ENCODE results near the gene ANKRD39. TPM values are rescaled to one million over a fixed set of nuclear protein-coding genes. Genes with fewer than 3 reads are reported as not detected.

The ANKRD39 gene
- total RNA-seq, 1 experiment from 2014 or later = 25.3 TPM

- peak; percentile 90 for TF ChIP-seq CTCF (conservative IDR thresholded peaks at IDR 0.05; ENCODE audit: low read depth, low read length)
- no peak for TF ChIP-seq EZH2 (IDR thresholded peaks at IDR 0.05; ENCODE audit: borderline replicate concordance, low read depth, low read length, poor library complexity, severe bottlenecking)
- peak overlapping the region; percentile 33 for H3K27ac ChIP-seq (ENCODE audit: low read depth, low read length, poor library complexity, severe bottlenecking)
- no TSS peak for BruUV-seq (replicated peaks)
- ChIA-PET POLR2A (ENCODE audit: low non-redundant PET) (no interaction called here), CTCF (no interaction called here)
- H3K4me3 ChIP-seq (ENCODE audit: low read depth, low read length, poor library complexity, severe bottlenecking) = no peak overlapping the region
- intact Hi-C loops (cut with micrococcal nuclease; ENCODE audit: unreplicated experiment) = no loop called here
- H3K27me3 ChIP-seq (replicated peaks; ENCODE audit: insufficient read depth, low read depth, low read length, poor library complexity) = no peaks in the 10 kb centered on the region
- peaks cover 3% of the 10 kb centered on the region for H3K4me1 ChIP-seq (ENCODE audit: insufficient read depth, low read length, poor library complexity, severe bottlenecking)
- no peaks in the 10 kb centered on the region for H3K9me3 ChIP-seq (ENCODE audit: low read depth, low read length, poor library complexity, severe bottlenecking)
- no peaks in the 10 kb centered on the region for H3K36me3 ChIP-seq (ENCODE audit: insufficient read depth, low read length, poor library complexity, severe bottlenecking)
- DNase-seq (ENCODE audit: low spot score) = peak; percentile 72
Measured at GRCh38 chr2:96801005-96801785, 56.6 kb downstream of the ANKRD39 start.

DNA sequence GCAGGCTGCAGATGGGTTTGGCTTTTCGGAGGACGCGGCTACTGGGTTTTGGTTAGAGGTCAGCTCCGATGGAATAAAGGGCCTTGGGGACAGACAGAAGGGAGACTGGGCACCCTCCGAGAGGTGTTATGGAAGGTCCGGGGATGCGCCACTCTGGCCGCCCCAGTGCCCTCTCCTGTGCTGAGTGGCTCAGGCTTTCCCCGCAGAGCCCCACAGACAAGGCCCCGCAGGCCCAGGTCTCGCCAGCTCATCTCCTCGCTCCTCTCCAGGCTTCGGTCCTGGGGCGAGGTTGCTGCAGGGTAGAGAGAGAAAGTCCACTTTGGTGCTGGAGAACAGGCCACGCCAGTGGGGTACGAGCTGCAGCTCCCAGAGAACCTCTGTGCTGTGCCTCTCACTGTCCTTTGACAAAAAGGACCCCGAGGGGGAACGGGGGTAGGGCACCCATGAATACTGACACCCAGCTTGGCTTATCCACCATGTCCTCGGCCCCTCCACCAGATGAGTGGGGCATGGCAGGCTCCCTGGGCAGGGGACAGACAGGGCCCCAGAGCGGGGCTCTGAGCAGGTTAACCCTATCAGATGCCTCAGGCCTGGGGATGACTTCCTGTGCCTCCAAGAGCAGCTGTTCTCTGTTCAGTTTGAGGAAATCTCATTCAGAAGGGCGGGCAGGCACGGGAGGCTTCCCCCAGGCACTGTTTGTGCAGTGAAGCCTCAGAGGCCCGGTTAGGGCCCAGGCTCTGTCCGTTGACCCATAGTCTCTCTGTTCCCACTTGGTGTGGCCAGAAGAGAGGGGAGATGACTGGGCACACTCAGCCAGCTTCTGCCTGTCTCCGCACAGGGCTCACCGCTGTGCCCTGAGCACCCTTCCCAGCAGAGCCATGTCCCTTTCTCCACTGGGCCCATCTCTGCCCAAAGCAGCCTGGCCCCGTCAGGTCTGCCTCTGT, 57.5 kb downstream of the ANKRD39 start:
- no peaks in the 10 kb centered on the region for H3K4me1 ChIP-seq (ENCODE audit: insufficient read depth, low read length, poor library complexity, severe bottlenecking)
- H3K9me3 ChIP-seq (ENCODE audit: low read depth, low read length, poor library complexity, severe bottlenecking) = no peaks in the 10 kb centered on the region
- CTCF ChIA-PET = no interaction called here
- no peaks in the 10 kb centered on the region for H3K27me3 ChIP-seq (replicated peaks; ENCODE audit: insufficient read depth, low read depth, low read length, poor library complexity)
- intact Hi-C loops (cut with micrococcal nuclease; ENCODE audit: unreplicated experiment) = no loop called here
- no peak for TF ChIP-seq EZH2 (IDR thresholded peaks at IDR 0.05; ENCODE audit: borderline replicate concordance, low read depth, low read length, poor library complexity, severe bottlenecking)
- H3K27ac ChIP-seq (ENCODE audit: low read depth, low read length, poor library complexity, severe bottlenecking) = peak overlapping the region; percentile 19
- no TSS peak for BruUV-seq (replicated peaks)
- no peak for DNase-seq (ENCODE audit: low spot score)
- H3K4me3 ChIP-seq (ENCODE audit: low read depth, low read length, poor library complexity, severe bottlenecking) = no peak overlapping the region
- H3K36me3 ChIP-seq (ENCODE audit: insufficient read depth, low read length, poor library complexity, severe bottlenecking) = no peaks in the 10 kb centered on the region
- POLR2A ChIA-PET (ENCODE audit: low non-redundant PET) = no interaction called here

DNA sequence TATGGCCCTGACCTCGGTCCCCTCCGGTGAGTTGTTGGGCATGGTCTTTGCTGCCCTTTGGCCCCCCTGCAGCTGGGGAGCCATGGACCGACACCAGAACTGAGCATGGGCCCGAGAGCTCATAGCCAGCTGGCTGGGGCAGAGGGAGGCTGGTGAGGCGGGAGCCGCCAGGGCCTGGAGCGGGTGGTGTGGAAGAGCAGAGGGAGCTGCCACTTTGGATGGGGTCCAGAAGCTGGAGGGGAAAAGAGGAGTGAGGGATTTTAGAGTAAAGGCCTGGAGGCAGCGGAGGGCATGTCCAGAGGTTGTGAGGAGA, 58.2 kb downstream of the ANKRD39 start:
- Histone ChIP-seq H3K27me3 (replicated peaks; ENCODE audit: insufficient read depth, low read depth, low read length, poor library complexity) (no peaks in the 10 kb centered on the region), H3K4me3 (ENCODE audit: low read depth, low read length, poor library complexity, severe bottlenecking) (no peak overlapping the region), H3K4me1 (ENCODE audit: insufficient read depth, low read length, poor library complexity, severe bottlenecking) (no peaks in the 10 kb centered on the region), H3K27ac (ENCODE audit: low read depth, low read length, poor library complexity, severe bottlenecking) (no peak overlapping the region), H3K36me3 (ENCODE audit: insufficient read depth, low read length, poor library complexity, severe bottlenecking) (no peaks in the 10 kb centered on the region), H3K9me3 (ENCODE audit: low read depth, low read length, poor library complexity, severe bottlenecking) (no peaks in the 10 kb centered on the region)
- intact Hi-C loops (cut with micrococcal nuclease; ENCODE audit: unreplicated experiment) = no loop called here
- no peak for DNase-seq (ENCODE audit: low spot score)
- BruUV-seq (replicated peaks) = no TSS peak
- ChIA-PET POLR2A (ENCODE audit: low non-redundant PET) (no interaction called here), CTCF (no interaction called here)
- TF ChIP-seq CTCF (conservative IDR thresholded peaks at IDR 0.05; ENCODE audit: low read depth, low read length) (no peak), EZH2 (IDR thresholded peaks at IDR 0.05; ENCODE audit: borderline replicate concordance, low read depth, low read length, poor library complexity, severe bottlenecking) (no peak)

Measured in A673 (cell line).